ENCODE results near the gene LRRK1. TPM values are rescaled to one million over a fixed set of nuclear protein-coding genes. Genes with fewer than 3 reads are reported as not detected.
A peak's percentile ranks its signal among the peaks of the same experiment; 100 is the strongest.

The LRRK1 gene
- total RNA-seq, 1 experiment from 2014 or later = 7.6 TPM

- CTCF ChIA-PET = interaction anchor here (0.6 to 8.5 kb wide), 48 partner anchors 10 to 405 kb away, joined by 3 to 253 read pairs (median 7); partner anchors contain the start of genes ALDH1A3, ASB7, CHSY1 and LINS1
- Mint-ChIP-seq H3K27ac (peak overlapping the region; percentile 41; the same call in 1 of the 2 replicates), H3K36me3 (peaks cover 19% of the 10 kb centered on the region), H3K4me3 (peak overlapping the region; percentile 80), H3K9me3 (peaks cover 28% of the 10 kb centered on the region), H3K4me1 (peaks cover 29% of the 10 kb centered on the region), H3K27me3 (ENCODE audit: low read depth) (peaks cover 17% of the 10 kb centered on the region)
- ATAC-seq (peak; percentile 77), DNase-seq (ENCODE audit: low spot score) (peak; percentile 86)
- POLR2A ChIA-PET = interaction anchor here (0.5 to 3.1 kb wide), 2 partner anchors 73 to 88 kb away, joined by 3 to 11 read pairs; partner anchors contain the start of gene LRRK1
- no peak for TF ChIP-seq E2F1 (CRISPR knock-in tag; IDR thresholded peaks at IDR 0.05)
- no peak for TF ChIP-seq SP1 (CRISPR knock-in tag; conservative IDR thresholded peaks at IDR 0.05)
- TF ChIP-seq AFF4 (CRISPR knock-in tag; IDR thresholded peaks at IDR 0.05; ENCODE audit: borderline replicate concordance) = no peak
- TF ChIP-seq EMX1 (CRISPR knock-in tag; IDR thresholded peaks at IDR 0.05) = no peak
- no peak for TF ChIP-seq FOXP1 (CRISPR knock-in tag; IDR thresholded peaks at IDR 0.05; ENCODE audit: borderline replicate concordance)
- TF ChIP-seq USF1 (CRISPR knock-in tag; IDR thresholded peaks at IDR 0.05) = no peak
- no peak for TF ChIP-seq PRDM15 (CRISPR knock-in tag; IDR thresholded peaks at IDR 0.05)
- no peak for TF ChIP-seq ZNF281 (CRISPR knock-in tag; IDR thresholded peaks at IDR 0.05)
- TF ChIP-seq CTCF (IDR thresholded peaks at IDR 0.05) = peak; percentile 83
- TF ChIP-seq FOXP4 (CRISPR knock-in tag; IDR thresholded peaks at IDR 0.05) = no peak
- 0 out of 2 replicates have a peak, but pooled peaks have one; percentile 43 for TF ChIP-seq CREM (CRISPR knock-in tag; IDR thresholded peaks at IDR 0.05)
- no peak for TF ChIP-seq PRRX2 (CRISPR knock-in tag; IDR thresholded peaks at IDR 0.05)
- TF ChIP-seq NFYB (CRISPR knock-in tag; conservative IDR thresholded peaks at IDR 0.05; ENCODE audit: low read depth) = no peak
- TF ChIP-seq HMGXB4 (CRISPR knock-in tag; IDR thresholded peaks at IDR 0.05) = peak; percentile 62; the same call in 1 of the 2 replicates
- TF ChIP-seq ZSCAN18 (CRISPR knock-in tag; IDR thresholded peaks at IDR 0.05) = no peak
Observed at GRCh38 chr15:101006931-101007691, 88.0 kb downstream of the LRRK1 start.

Data from WTC11 (cell line).